NCI-H1694 treated with DMSO at 0.1 percent for 48 hours (cell line): ENCODE results near the gene HOXA7.

Experiments
- DNase-seq: peaks from one replicate; lab custom pipeline; 2025; lab: John Stamatoyannopoulos, UW

HOXA7 gene

DNA sequence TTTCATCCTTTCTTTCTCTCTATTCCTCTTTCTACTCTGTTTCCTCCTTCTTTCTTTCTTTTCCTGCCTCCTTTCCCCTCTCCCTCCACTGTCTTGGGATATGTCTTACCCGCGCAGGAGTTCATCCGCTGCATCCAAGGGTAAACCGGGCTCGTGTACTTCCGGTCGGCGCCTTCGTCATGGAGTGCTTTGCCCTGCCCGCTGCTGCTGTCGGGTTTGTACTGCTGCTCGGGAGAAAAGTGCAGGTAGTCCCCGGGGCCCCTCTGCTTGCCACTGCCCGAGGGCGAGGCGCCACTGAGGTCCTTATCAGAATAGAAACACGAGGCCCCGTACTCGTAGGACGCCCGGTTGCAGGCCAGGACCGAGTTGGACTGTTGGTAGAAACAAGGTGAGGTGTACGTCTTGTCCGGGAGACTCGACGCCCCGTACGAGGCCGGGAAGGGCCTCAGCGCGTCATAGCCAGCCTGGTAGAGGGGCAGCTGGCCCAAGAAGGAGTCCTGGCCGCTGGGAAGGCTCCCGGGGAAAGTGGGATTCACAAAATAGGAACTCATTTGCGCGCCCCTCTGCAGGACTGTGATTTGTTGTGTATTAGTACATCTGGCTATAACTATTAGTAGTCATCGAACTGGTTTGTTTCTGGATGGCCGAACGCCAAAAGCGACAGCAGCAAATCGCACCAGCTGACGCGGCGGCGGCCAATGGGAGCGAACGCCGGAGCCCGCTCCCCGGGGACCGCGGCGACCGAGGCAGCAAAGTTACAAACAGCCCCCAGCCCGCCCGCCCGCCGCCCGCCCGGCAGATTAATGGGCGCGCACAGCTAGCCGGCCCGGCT lies 9.1 kb downstream of the HOXA7 start, which contains the start of gene HOXA6:
HOXA6 (minus strand) TSS at position 576 of the 832 bp plus-strand sequence; CDS start at position 551, 25 bp downstream.
- no peak for DNase-seq

DNA sequence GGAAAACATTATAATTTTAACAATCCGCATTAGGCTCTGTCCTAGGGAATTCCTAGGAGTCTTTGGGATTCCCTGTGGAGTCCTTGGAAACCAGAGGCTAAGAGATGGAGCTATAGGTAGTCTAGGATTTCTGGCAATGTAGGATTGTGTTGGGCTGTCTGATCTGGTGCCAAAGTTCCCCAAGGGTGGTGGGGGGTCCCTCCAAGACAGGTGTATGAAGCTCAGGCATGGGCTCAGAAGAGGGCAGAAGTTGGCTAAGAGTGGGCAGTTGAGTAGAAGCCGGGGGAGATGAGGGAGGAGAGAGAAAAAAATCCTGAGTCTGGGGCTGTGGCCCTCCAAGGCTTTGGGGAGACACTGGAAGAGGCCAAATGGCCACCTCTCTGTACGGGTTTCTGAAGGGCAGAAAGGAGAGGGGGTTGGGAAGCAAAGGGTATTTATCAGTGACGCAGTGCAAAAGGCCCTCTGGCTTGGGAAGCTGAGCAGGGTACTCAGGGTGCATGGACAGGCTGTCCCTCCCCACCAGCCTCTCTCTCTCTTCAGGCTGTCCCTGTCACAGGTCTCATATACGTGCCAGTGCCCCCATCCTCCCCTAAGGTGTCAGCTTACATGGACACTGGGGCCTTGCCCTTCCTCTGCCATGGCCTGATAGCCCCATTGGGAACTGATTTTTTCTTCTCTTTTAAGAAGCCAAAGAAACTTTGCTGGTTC lies 9.8 kb downstream of the HOXA7 start:
- DNase-seq: no peak

DNA sequence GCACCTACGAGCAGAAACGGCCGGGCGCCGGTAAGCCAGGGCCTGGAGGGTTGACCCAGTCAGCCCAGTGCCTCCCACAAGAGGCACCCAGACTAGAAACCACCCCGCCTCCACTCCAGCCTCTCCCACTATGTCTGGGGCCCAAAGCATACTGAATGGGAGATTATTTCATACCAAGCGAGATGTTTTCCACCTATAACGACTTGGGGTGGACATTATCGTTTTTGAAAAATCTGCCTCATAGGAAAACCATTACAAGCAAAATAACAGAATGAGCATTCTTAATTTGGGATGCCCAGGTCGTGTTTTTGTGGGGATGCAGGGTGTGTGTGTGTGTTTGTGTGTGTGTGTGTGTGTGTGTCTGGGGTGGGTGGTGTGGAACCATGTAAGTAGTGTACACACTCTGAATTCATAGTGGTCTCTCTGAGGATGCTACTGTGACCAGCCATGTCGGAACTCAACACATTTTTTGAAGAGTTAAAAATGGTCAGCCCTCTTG lies 10.5 kb downstream of the HOXA7 start:
- no peak for DNase-seq

DNA sequence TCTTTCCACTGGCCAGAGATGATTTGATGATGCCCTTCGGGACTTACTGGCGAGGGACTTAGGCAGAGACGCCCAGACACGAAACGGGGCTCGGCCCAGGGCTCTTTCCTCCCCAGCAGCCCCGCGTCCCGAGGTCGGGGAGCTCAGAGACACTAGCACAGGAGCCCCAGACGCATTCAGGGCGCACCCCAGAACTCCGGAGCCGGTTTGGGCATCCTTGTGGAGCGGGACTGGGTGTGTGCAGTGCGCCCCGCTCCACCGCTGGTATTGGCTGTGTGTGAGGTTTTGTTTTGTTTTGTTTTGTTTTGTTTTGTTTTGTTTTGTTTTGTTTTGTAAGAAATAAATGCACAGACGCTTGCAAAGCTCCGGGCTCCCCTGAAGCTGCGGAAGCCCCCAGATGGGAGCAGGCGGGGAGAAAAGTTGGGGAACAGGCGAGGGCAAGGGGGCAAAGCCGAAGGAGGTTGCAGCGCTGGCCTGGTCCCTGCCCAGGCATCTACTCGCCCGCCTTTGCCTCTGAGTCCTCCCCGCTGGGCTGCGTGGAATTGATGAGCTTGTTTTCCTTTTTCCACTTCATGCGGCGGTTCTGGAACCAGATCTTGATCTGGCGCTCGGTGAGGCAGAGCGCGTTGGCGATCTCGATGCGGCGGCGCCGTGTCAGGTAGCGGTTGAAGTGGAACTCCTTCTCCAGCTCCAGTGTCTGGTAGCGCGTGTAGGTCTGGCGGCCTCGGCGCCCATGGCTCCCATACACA lies 11.1 kb downstream of the HOXA7 start:
- DNase-seq: no peak

DNA sequence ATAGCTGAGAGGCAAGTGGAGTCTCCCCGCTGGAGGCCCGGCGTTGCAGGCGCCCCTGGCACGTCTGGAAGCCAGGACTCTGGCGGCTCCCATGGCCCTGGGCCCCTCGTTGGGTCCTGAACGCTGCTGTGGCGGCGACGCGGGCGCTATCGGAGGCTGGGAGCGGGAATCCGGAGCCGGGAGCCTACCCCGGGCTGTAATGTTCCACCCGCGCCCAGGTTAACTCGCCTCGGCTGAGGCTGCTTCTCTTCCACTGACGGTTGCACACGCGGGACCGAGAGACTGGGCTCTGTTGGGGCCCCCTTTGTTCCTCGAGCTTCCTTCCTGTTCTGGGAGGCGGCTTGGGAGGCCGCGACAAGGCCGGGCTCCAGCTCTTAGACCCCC lies 11.7 kb downstream of the HOXA7 start:
- DNase-seq: no peak

DNA sequence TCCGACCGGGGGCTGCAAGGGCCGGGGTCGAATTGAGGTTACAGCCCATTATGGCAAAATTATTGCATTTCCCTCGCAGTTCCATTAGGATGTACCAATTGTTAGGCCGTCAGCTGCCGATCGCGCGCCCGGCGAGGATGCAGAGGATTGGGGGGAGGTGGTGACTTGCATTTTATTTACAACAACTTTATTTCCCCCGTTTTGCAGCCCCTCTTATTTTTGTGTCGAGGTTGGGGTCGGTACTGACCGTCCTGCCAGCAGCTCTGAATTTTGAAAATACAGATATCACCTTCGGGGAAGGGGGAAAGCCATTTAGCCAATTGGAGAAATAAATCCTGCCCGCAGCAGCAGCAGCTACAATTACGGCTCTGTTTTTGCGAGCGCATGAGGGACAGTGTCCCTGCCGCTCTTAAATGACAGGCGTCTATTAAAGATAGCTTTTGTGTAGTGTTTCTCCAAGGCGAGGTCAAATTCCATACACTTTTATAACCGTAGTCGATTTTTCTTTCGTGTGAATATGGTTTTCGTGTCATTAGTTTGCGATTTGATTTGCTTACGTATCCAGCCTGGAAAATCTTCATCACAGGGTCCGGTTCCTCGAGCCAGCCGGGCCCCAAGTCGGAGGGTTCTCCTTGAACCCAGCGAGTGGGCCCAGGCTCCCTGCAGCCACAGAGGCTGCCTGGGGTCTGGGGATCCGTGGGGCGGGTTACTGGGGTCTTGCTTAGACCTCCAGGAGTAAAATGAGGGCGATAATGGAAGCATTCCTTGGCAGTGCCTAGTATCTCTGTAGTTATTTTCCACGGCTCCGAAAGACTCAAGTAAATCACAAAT lies 12.3 kb downstream of the HOXA7 start:
- DNase-seq: no peak

DNA sequence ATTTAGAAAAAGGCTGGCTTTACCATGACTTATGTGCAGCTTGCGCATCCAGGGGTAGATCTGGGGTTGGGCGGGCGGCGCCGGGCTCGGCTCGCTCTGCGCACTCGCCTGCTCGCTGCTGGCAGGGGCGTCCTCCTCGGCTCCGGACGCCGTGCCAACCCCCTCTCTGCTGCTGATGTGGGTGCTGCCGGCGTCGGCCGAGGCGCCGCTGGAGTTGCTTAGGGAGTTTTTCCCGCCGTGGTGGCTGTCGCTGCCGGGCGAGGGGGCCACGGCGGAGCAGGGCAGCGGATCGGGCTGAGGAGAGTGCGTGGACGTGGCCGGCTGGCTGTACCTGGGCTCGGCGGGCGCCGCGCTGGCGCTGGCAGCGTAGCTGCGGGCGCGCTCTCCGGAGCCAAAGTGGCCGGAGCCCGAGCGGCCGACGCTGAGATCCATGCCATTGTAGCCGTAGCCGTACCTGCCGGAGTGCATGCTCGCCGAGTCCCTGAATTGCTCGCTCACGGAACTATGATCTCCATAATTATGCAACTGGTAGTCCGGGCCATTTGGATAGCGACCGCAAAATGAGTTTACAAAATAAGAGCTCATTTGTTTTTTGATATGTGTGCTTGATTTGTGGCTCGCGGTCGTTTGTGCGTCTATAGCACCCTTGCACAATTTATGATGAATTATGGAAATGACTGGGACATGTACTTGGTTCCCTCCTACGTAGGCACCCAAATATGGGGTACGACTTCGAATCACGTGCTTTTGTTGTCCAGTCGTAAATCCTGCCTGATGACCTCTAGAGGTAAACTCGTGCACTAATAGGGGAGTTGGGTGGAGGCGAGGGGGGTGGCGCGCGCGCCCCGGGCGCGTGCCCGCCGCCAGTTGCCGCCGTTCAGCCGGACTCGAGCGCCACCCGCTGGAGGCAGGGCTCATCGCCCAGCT lies 13.2 kb downstream of the HOXA7 start, which contains the start of gene HOXA5:
HOXA5 (minus strand) TSS at position 659 of the 927 bp plus-strand sequence; CDS start at position 585, 74 bp downstream.
- DNase-seq: no peak

DNA sequence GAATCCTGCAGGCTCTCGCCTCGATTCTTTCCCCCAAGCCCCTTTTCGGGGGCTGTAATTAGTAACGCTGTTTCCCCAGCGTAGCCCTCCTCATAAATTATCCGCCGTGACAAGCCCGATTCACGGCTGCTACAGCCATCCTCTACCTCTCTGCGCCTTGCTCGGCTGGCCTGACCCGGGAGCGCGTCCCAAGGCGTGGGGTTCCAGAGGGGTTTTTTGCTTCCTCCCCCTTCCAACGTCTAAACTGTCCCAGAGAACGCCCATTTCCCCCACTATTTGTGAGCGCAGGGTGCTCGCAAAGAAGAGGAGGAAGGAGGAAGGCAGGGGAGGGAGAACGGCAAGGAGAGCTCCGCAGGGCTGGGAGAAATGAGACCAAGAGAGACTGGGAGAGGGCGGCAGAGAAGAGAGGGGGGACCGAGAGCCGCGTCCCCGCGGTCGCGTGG lies 13.9 kb downstream of the HOXA7 start:
- no peak for DNase-seq

DNA sequence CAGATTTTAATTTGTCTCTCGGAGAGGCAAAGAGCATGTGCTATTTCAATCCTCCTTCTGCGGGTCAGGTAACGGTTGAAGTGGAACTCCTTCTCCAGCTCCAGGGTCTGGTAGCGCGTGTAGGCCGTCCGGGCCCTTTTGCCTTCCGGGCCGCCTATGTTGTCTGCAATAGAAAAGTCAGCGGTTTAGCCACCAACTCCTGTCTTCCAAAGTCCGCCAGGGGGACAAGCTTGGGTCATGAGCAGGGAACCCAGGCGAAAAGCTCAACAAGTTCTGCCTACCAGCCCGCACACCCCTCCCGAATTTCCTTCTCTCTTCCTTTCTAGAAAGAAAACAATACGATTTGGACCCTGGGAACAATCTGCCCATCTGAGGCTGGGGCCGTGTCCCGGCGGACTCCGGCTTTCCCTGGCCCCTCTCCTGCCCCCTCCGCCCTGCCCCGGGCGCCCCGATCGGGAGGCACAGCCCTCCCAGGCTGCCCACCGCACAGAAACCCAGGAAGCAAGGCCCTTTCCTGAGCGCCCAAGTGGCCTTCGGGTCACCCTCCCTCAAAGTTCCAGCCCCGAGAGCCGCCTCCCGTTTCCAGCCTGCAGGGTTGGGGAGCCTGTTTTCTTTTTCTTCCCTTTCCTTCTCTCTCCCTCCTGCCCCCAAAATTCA lies 14.4 kb downstream of the HOXA7 start:
- DNase-seq: no peak

DNA sequence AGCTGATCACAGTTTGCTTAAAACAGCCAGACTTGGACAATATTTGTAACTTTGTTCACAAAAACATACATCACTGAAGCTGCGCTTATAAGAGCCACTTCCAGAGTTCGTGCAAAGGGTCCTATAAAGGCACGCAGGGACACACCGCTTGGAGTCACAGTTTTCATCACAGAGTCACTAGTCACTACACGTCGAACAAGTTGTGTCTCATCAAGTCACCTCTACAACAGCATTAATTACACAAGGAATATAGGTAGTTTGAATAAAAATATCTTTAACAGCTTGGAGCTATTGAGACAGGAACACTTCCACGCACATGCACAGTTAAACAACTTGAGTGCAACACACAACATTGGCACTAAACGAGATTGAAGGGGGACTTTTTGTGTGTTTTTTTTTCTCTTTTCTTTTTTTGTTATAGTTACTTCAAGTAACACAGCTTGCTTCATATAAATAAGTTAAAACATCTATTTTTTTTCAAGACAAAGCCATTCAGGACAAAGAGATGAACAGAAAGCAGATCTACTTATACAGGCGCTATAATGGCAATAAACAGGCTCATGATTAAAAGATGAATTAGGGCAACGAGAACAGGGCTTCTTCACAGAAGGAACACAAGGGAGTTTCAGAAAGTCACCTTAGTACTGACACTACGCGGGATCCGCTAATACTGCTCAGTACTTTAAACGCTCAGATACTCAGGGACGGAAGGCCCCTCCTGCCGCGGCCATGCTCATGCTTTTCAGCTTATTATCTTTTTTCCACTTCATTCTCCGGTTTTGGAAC lies 15.1 kb downstream of the HOXA7 start:
- no peak for DNase-seq

DNA sequence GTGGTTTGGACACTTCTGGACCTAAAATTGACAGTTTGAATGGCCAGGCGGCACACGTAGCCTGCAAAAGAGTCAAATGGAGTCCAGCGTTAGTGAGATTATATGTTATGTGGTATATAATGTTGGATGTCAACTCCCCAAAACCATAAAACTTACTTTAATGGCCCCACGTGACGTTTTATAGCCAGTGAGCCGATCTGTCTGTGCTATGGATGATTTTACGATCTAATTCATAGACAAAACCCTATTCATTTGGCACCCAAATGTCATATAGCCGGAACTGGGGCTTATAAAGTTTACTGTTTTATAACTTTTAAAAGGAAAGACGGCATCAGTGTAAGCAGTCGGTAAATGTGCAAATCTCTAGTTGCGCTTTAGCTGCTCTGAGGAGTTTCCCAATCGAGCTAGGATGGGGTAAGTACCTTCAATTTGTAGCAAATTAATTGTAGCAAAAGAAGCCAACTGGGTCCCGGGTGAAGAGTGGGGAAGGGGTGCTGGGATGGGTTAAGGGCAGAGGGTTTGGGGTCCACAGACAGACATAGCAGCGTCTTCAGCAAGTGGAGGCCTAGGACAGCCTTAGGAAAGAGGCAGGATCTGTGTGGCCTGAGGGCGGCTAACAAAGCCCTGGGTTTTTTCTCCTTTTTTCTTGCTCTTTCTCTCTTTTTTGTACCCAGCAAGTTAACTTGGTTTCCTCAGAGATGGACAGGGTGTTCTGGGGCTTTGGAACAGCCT lies 16.2 kb downstream of the HOXA7 start:
- DNase-seq: no peak

DNA sequence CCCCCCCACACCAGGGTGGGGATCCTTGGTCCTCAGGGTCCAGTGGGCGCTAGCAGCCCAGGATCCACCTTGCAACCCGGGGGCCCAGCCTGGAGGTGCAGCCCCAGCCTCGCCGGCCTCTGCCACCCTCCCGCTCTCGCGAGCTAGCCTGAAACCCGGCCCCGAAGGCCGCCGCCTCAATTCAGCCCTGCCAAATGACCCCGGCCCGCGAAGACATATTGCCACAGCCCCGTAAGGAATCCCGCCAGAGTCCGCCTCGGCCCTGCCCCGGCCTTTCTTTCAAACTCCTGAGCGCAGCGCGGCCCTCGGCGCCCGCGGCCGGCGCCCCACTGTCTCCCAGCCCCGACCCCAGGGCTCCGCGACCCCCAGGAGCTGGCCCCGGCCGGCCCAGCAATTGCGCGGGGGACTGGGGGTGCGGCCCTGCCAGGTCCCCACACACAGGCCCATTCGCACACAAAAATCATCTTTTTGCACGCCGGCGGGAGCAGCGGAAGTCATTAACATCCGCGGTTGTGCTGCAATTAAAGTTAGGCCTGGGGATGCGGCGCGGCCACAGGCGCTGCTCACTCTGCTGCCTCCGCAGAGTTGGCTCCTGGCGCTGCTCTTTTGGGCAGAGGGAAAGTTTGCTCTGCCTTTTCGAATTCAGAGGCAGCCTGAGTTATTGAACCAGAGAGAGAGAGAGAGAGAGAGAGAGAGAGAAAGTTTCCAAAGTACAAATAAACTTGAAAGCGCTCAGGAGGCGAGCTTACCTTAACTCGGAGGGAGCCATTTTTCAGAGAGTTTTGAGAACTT lies 16.9 kb downstream of the HOXA7 start:
- no peak for DNase-seq

DNA sequence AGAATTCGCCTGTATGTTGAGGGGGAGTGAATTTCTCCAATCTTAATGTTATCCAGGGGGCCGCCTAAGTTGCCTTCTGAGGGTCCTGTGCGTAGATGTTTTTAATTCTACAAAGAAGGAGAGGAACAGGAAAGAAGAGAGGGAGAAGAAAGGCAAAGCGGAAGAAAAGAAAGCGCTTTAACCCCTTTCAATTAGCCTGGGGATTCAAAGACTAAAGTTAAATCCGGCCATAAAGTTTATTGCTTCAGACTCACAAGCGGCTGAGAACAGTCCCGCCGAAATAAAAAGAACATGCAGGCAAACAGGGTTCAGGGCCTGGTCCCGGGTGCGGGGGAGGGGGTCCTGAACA lies 17.5 kb downstream of the HOXA7 start:
- DNase-seq: no peak

DNA sequence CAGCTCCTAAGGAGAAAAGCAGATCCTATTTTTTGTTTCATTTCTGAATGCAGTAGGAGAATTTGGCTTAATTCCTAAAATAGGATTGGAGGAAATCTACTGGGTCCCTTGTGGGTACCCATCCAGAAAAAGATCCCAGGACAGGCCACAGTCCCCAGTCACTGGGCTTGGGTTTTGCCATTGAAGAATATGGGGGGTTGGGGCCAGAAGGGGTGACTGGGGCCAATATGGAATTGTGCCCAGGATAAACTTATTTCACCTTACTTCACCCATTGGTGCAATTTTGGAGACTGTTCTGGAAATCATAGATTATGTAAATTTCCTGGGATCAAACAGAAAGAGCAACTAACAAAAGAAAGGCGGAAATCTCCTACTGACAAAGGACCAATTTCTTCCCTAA lies 18.0 kb downstream of the HOXA7 start:
- DNase-seq: no peak

DNA sequence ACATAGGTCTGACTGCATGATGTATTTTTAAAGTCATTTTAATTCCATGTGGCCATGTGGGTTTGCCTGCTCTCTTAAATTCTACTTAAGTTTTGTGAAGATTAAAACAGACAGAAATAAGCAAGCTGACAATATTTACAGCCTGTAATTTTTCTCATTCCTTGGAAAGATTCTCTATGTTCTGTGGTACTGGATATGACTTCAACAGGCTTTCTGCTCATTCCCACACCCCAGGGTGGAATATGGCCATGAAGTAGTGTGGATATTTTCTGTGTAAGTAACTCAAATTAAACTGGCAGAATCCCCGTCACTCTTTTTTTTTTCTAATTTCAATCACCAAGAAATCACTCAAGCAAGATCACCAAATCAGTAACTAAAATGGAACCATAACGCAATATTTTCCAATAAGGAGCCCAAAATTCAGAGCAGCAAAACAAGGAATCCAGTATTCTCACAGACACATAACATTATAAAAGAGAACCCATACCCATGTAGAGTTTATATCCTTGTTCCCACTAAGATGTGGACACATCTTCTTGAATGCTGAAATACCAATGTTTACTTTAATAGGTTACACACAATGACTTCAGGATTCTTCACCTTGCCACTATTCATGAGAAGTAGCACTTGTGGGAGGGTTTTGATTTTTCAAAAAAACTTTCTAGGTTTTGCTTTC lies 18.7 kb downstream of the HOXA7 start:
- DNase-seq: no peak

DNA sequence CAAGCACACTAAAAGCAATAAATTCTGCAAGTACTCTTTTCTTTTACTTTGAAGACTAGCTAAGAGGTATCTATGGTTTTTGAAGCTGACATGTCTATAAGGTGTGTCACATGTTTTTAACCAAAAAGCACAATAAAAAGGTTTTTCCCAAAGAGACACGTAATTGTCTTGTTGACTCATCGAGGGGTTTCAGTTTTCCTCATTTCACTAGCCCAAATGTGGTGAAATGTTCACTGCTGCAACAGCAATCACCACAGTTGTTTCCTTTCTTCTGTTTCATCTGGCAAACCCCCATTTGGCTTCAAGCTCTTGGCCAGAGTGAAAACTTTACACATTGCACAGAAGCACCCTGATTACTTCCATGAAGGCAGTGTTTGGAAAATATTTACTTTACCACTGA lies 22.1 kb downstream of the HOXA7 start:
- no peak for DNase-seq
